ENCODE measurements around the gene MAN1C1.

MAN1C1 gene

GRCh38 chr1:25828491-25828890 lies 211.9 kb downstream of the MAN1C1 start (continued):
- TF ChIP-seq PATZ1 (CRISPR knock-in tag; IDR thresholded peaks at IDR 0.05; ENCODE audit: borderline replicate concordance) (no peak), ZNF565 (CRISPR knock-in tag; conservative IDR thresholded peaks at IDR 0.05; ENCODE audit: low read depth) (no peak), OSR1 (CRISPR knock-in tag; IDR thresholded peaks at IDR 0.05) (no peak), ZC3H10 (CRISPR knock-in tag; IDR thresholded peaks at IDR 0.05) (no peak), TSHZ2 (CRISPR knock-in tag; IDR thresholded peaks at IDR 0.05) (no peak), ZNF8 (CRISPR knock-in tag; IDR thresholded peaks at IDR 0.05) (no peak)

GRCh38 chr1:25829046-25829445 lies 212.5 kb downstream of the MAN1C1 start:
- TF ChIP-seq CSDC2 (CRISPR knock-in tag; IDR thresholded peaks at IDR 0.05): no peak
- TF ChIP-seq RARB (CRISPR knock-in tag; IDR thresholded peaks at IDR 0.05): no peak
- no peak for TF ChIP-seq ESRRG (CRISPR knock-in tag; IDR thresholded peaks at IDR 0.05)
- no peak for TF ChIP-seq OSR1 (CRISPR knock-in tag; IDR thresholded peaks at IDR 0.05)
- no peak for TF ChIP-seq ZNF8 (CRISPR knock-in tag; IDR thresholded peaks at IDR 0.05)
- no peak for TF ChIP-seq ISL1 (CRISPR knock-in tag; IDR thresholded peaks at IDR 0.05)
- no peak for TF ChIP-seq PPARA (CRISPR knock-in tag; IDR thresholded peaks at IDR 0.05; ENCODE audit: borderline replicate concordance)
- no peak for TF ChIP-seq POU6F1 (CRISPR knock-in tag; IDR thresholded peaks at IDR 0.05; ENCODE audit: borderline replicate concordance, low read depth)
- no peak for TF ChIP-seq TCF4 (CRISPR knock-in tag; IDR thresholded peaks at IDR 0.05; ENCODE audit: borderline replicate concordance)
- TF ChIP-seq ZNF565 (CRISPR knock-in tag; conservative IDR thresholded peaks at IDR 0.05; ENCODE audit: low read depth): no peak
- TF ChIP-seq GLIS3 (CRISPR knock-in tag; IDR thresholded peaks at IDR 0.05): no peak
- no peak for TF ChIP-seq PATZ1 (CRISPR knock-in tag; IDR thresholded peaks at IDR 0.05; ENCODE audit: borderline replicate concordance)
- no peak for TF ChIP-seq ARNTL (CRISPR knock-in tag; IDR thresholded peaks at IDR 0.05; ENCODE audit: borderline replicate concordance, low read depth)
- no peak for TF ChIP-seq BACH2 (CRISPR knock-in tag; IDR thresholded peaks at IDR 0.05; ENCODE audit: borderline replicate concordance)
- no peak for TF ChIP-seq CREB5 (CRISPR knock-in tag; IDR thresholded peaks at IDR 0.05; ENCODE audit: low read depth)
- no peak for TF ChIP-seq TOX (CRISPR knock-in tag; IDR thresholded peaks at IDR 0.05; ENCODE audit: borderline replicate concordance)
- no peak for ATAC-seq

GRCh38 chr1:25831569-25832196 lies 215.1 kb downstream of the MAN1C1 start:
- ATAC-seq: no peak
- no peak for TF ChIP-seq TOX (CRISPR knock-in tag; IDR thresholded peaks at IDR 0.05; ENCODE audit: borderline replicate concordance)
- TF ChIP-seq ZNF8 (CRISPR knock-in tag; IDR thresholded peaks at IDR 0.05): no peak
- TF ChIP-seq ZC3H10 (CRISPR knock-in tag; IDR thresholded peaks at IDR 0.05): no peak
- TF ChIP-seq POU6F1 (CRISPR knock-in tag; IDR thresholded peaks at IDR 0.05; ENCODE audit: borderline replicate concordance, low read depth): no peak
- TF ChIP-seq TCF4 (CRISPR knock-in tag; IDR thresholded peaks at IDR 0.05; ENCODE audit: borderline replicate concordance): no peak
- TF ChIP-seq ZFP3 (CRISPR knock-in tag; IDR thresholded peaks at IDR 0.05): no peak
- no peak for TF ChIP-seq CSDC2 (CRISPR knock-in tag; IDR thresholded peaks at IDR 0.05)
- TF ChIP-seq ZFP30 (CRISPR knock-in tag; IDR thresholded peaks at IDR 0.05): no peak
- no peak for TF ChIP-seq ZNF70 (CRISPR knock-in tag; IDR thresholded peaks at IDR 0.05)
- no peak for TF ChIP-seq GLIS3 (CRISPR knock-in tag; IDR thresholded peaks at IDR 0.05)
- no peak for TF ChIP-seq CSRNP3 (CRISPR knock-in tag; IDR thresholded peaks at IDR 0.05)
- TF ChIP-seq OSR1 (CRISPR knock-in tag; IDR thresholded peaks at IDR 0.05): no peak
- no peak for TF ChIP-seq ARNTL (CRISPR knock-in tag; IDR thresholded peaks at IDR 0.05; ENCODE audit: borderline replicate concordance, low read depth)

Measured in SK-N-SH treated with all-trans-retinoic acid at 6 μM for 48 hours (cell line).